Measurements from ENCODE around the gene DDX27.

The DDX27 gene

GRCh38 chr20:49259284-49259683 is 40.1 kb downstream of the DDX27 start:
- peaks cover 12% of the 10 kb centered on the region for H3K79me2 ChIP-seq (ENCODE audit: control insufficient read depth, low read length)
- H3K4me2 ChIP-seq (ENCODE audit: low read length): no peak overlapping the region
- H3K27me3 ChIP-seq (ENCODE audit: control insufficient read depth, low read length): no peaks in the 10 kb centered on the region
- no peaks in the 10 kb centered on the region for H3K9me2 ChIP-seq (replicated peaks; ENCODE audit: control insufficient read depth, low read length)
- H4K20me1 ChIP-seq (ENCODE audit: control insufficient read depth, insufficient read depth, low read depth, low read length): no peaks in the 10 kb centered on the region
- no peak overlapping the region for H3K27ac ChIP-seq (ENCODE audit: low read depth, low read length)
- no peaks in the 10 kb centered on the region for H3K9me3 ChIP-seq (ENCODE audit: control insufficient read depth, insufficient read depth, low read length)
- TF ChIP-seq CTCF (IDR thresholded peaks at IDR 0.05; ENCODE audit: low read depth, low read length, poor library complexity, severe bottlenecking): no peak
- TF ChIP-seq EZH2phosphoT487 (IDR thresholded peaks at IDR 0.05; ENCODE audit: borderline replicate concordance, low read length): no peak
- H3F3A ChIP-seq (ENCODE audit: control insufficient read depth, insufficient read depth): 0 out of 2 replicates have a peak, but pooled peaks cover 3% of the 10 kb centered on the region
- no peaks in the 10 kb centered on the region for H3K4me1 ChIP-seq (ENCODE audit: control insufficient read depth, low read length)
- no peak overlapping the region for H3K4me3 ChIP-seq (ENCODE audit: low read length)
- peaks cover 78% of the 10 kb centered on the region for H3K36me3 ChIP-seq (ENCODE audit: control insufficient read depth, low read length)

DNA sequence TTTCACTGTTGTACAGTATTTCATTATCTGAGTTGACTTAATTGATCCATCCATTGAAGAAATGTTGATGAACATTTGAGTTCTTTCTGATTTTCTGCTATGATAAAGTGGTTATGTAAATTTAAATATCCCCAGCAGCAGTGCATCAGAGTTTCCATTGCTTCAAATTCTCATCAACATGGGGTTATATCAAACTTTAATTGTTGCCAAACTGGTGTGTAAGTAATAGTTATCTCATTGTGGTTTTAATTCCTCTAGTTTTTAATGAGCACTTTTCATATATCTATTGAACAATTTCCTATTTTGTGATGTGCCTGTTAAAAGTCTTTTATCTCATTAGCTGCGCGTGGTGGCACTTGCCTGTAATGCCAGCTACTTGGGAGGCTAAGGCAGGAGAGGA is 40.6 kb downstream of the DDX27 start:
- H3K79me2 ChIP-seq (ENCODE audit: control insufficient read depth, low read length): peaks cover 17% of the 10 kb centered on the region
- 0 out of 2 replicates have a peak, but pooled peaks cover 3% of the 10 kb centered on the region for H3F3A ChIP-seq (ENCODE audit: control insufficient read depth, insufficient read depth)
- peaks cover 78% of the 10 kb centered on the region for H3K36me3 ChIP-seq (ENCODE audit: control insufficient read depth, low read length)
- no peaks in the 10 kb centered on the region for H3K4me1 ChIP-seq (ENCODE audit: control insufficient read depth, low read length)
- peaks cover 3% of the 10 kb centered on the region; the same call in 1 of the 2 replicates for H4K20me1 ChIP-seq (ENCODE audit: control insufficient read depth, insufficient read depth, low read depth, low read length)
- no peak overlapping the region for H3K27ac ChIP-seq (ENCODE audit: low read depth, low read length)
- H3K4me3 ChIP-seq (ENCODE audit: low read length): no peak overlapping the region
- TF ChIP-seq CTCF (IDR thresholded peaks at IDR 0.05; ENCODE audit: low read depth, low read length, poor library complexity, severe bottlenecking) (no peak), EZH2phosphoT487 (IDR thresholded peaks at IDR 0.05; ENCODE audit: borderline replicate concordance, low read length) (no peak)
- no peak overlapping the region for H3K4me2 ChIP-seq (ENCODE audit: low read length)
- no peaks in the 10 kb centered on the region for H3K9me3 ChIP-seq (ENCODE audit: control insufficient read depth, insufficient read depth, low read length)
- no peaks in the 10 kb centered on the region for H3K9me2 ChIP-seq (replicated peaks; ENCODE audit: control insufficient read depth, low read length)
- no peaks in the 10 kb centered on the region for H3K27me3 ChIP-seq (ENCODE audit: control insufficient read depth, low read length)

- Histone ChIP-seq H3K4me3 (ENCODE audit: low read length) (no peak overlapping the region), H3K36me3 (ENCODE audit: control insufficient read depth, low read length) (peaks cover 82% of the 10 kb centered on the region), H3K9me3 (ENCODE audit: control insufficient read depth, insufficient read depth, low read length) (no peaks in the 10 kb centered on the region), H3F3A (ENCODE audit: control insufficient read depth, insufficient read depth) (0 out of 2 replicates have a peak, but pooled peaks cover 3% of the 10 kb centered on the region), H3K4me2 (ENCODE audit: low read length) (no peak overlapping the region), H3K4me1 (ENCODE audit: control insufficient read depth, low read length) (no peaks in the 10 kb centered on the region), H3K79me2 (ENCODE audit: control insufficient read depth, low read length) (peaks cover 21% of the 10 kb centered on the region), H3K27me3 (ENCODE audit: control insufficient read depth, low read length) (no peaks in the 10 kb centered on the region), H4K20me1 (ENCODE audit: control insufficient read depth, insufficient read depth, low read depth, low read length) (peaks cover 7% of the 10 kb centered on the region), H3K27ac (ENCODE audit: low read depth, low read length) (no peak overlapping the region), H3K9me2 (replicated peaks; ENCODE audit: control insufficient read depth, low read length) (no peaks in the 10 kb centered on the region)
- TF ChIP-seq EZH2phosphoT487 (IDR thresholded peaks at IDR 0.05; ENCODE audit: borderline replicate concordance, low read length) (no peak), CTCF (IDR thresholded peaks at IDR 0.05; ENCODE audit: low read depth, low read length, poor library complexity, severe bottlenecking) (no peak)
Observed at GRCh38 chr20:49260218-49260617, 41.0 kb downstream of the DDX27 start.

All from DOHH2 (cell line).